ENCODE results near the gene ZNF770.
A peak's percentile ranks its signal among the peaks of the same experiment; 100 is the strongest.

Gene ZNF770

GRCh38 chr15:34988027-34988902 is at the start of gene ZNF770:
ZNF770 (minus strand) TSS chr15:34988287; CDS start chr15:34983434, 4,853 bp downstream.
- DNase-seq = peak; percentile 80

GRCh38 chr15:35028235-35028984 is 40.3 kb upstream of the ZNF770 start:
- DNase-seq = no peak

GRCh38 chr15:35023804-35024203 is 35.7 kb upstream of the ZNF770 start:
- no peak for DNase-seq

- no peak for DNase-seq
Measured at GRCh38 chr15:35020974-35021373, 32.9 kb upstream of the ZNF770 start.

GRCh38 chr15:35019404-35020327 is 31.6 kb upstream of the ZNF770 start:
- DNase-seq = no peak

GRCh38 chr15:35014241-35014640 is 26.2 kb upstream of the ZNF770 start:
- DNase-seq = no peak

GRCh38 chr15:35013370-35013769 is 25.3 kb upstream of the ZNF770 start:
- DNase-seq = no peak

- DNase-seq = no peak
Measured at GRCh38 chr15:35007397-35007796, 19.3 kb upstream of the ZNF770 start.

GRCh38 chr15:35005933-35006332 is 17.8 kb upstream of the ZNF770 start:
- no peak for DNase-seq

- DNase-seq = no peak
Measured at GRCh38 chr15:35003928-35004327, 15.8 kb upstream of the ZNF770 start.

- no peak for DNase-seq
Measured at GRCh38 chr15:35000511-35000910, 12.4 kb upstream of the ZNF770 start.

GRCh38 chr15:34999906-35000305 is 11.8 kb upstream of the ZNF770 start:
- no peak for DNase-seq

GRCh38 chr15:34994925-34995324 is 6.8 kb upstream of the ZNF770 start:
- no peak for DNase-seq

GRCh38 chr15:34993877-34994276 is 5.8 kb upstream of the ZNF770 start:
- DNase-seq = no peak

- no peak for DNase-seq
Measured at GRCh38 chr15:34993412-34993811, 5.3 kb upstream of the ZNF770 start.

- DNase-seq = no peak
Measured at GRCh38 chr15:34987609-34988026, 469 bp downstream of the ZNF770 start.

GRCh38 chr15:34986771-34987480 is 1.2 kb downstream of the ZNF770 start:
- DNase-seq = no peak

GRCh38 chr15:34986326-34986725 is 1.8 kb downstream of the ZNF770 start:
- no peak for DNase-seq

GRCh38 chr15:34984889-34985630 is 3.0 kb downstream of the ZNF770 start:
- DNase-seq = no peak

- no peak for DNase-seq
Measured at GRCh38 chr15:34976743-34977142, 11.3 kb downstream of the ZNF770 start.

GRCh38 chr15:34976073-34976472 is 12.0 kb downstream of the ZNF770 start:
- no peak for DNase-seq

- DNase-seq = no peak
Measured at GRCh38 chr15:34973512-34973911, 14.6 kb downstream of the ZNF770 start.

Measured in stimulated activated CD4-positive, alpha-beta T cell treated with anti-CD3 and anti-CD28 coated beads, Interleukin-4, amount 100 ng/mL, for 1 hour (primary cell).